ENCODE data around the gene CFAP53. TPM values are rescaled to one million over a fixed set of nuclear protein-coding genes. Genes with fewer than 3 reads are reported as not detected.

Gene CFAP53
- total RNA-seq, 1 donor from 2014 or later = 0.69 TPM

- no peak overlapping the region for H3K4me3 ChIP-seq (ENCODE audit: low read depth, low read length)
- no peak for TF ChIP-seq CTCF (conservative IDR thresholded peaks at IDR 0.05; ENCODE audit: low read depth, low read length)
- no peak for DNase-seq (ENCODE audit: low read depth)
These were observed 78.6 kb downstream of the CFAP53 start for GRCh38 chr18:50187659-50188058.

GRCh38 chr18:50186385-50186784 is 79.9 kb downstream of the CFAP53 start:
- H3K4me3 ChIP-seq (ENCODE audit: low read depth, low read length) = no peak overlapping the region
- DNase-seq (ENCODE audit: low read depth) = no peak
- no peak for TF ChIP-seq CTCF (conservative IDR thresholded peaks at IDR 0.05; ENCODE audit: low read depth, low read length)

- peak; percentile 41 for DNase-seq (ENCODE audit: low read depth)
- no peak overlapping the region for H3K4me3 ChIP-seq (ENCODE audit: low read depth, low read length)
- no peak for TF ChIP-seq CTCF (conservative IDR thresholded peaks at IDR 0.05; ENCODE audit: low read depth, low read length)
These were observed 82.7 kb downstream of the CFAP53 start for GRCh38 chr18:50183556-50183955.

GRCh38 chr18:50182511-50182910 is 83.8 kb downstream of the CFAP53 start:
- DNase-seq (ENCODE audit: low read depth) = no peak
- TF ChIP-seq CTCF (conservative IDR thresholded peaks at IDR 0.05; ENCODE audit: low read depth, low read length) = no peak
- no peak overlapping the region for H3K4me3 ChIP-seq (ENCODE audit: low read depth, low read length)

GRCh38 chr18:50181590-50181989 is 84.7 kb downstream of the CFAP53 start:
- TF ChIP-seq CTCF (conservative IDR thresholded peaks at IDR 0.05; ENCODE audit: low read depth, low read length) = no peak
- H3K4me3 ChIP-seq (ENCODE audit: low read depth, low read length) = no peak overlapping the region
- no peak for DNase-seq (ENCODE audit: low read depth)

GRCh38 chr18:50179465-50179864 is 86.8 kb downstream of the CFAP53 start:
- TF ChIP-seq CTCF (conservative IDR thresholded peaks at IDR 0.05; ENCODE audit: low read depth, low read length) = no peak
- H3K4me3 ChIP-seq (ENCODE audit: low read depth, low read length) = no peak overlapping the region
- no peak for DNase-seq (ENCODE audit: low read depth)

GRCh38 chr18:50177294-50177992 is 88.9 kb downstream of the CFAP53 start:
- no peak overlapping the region for H3K4me3 ChIP-seq (ENCODE audit: low read depth, low read length)
- no peak for DNase-seq (ENCODE audit: low read depth)
- TF ChIP-seq CTCF (conservative IDR thresholded peaks at IDR 0.05; ENCODE audit: low read depth, low read length) = no peak

Data from epithelial cell of proximal tubule (primary cell).